K562 (cell line): ENCODE results near the gene PYGO2. TPM values are rescaled to one million over a fixed set of nuclear protein-coding genes. Genes with fewer than 3 reads are reported as not detected.

Experiments
- ATAC-seq: fragments of 200-7000 bp; cut with Tn5 transposase; 3 replicates; pipeline ENCODE4 v1.9.1; 2020; ENCODE audit warnings: moderate library complexity
- BruUV-seq: library from RNA; stranded (reverse); fragments of 400-500 nt; replicated peaks from 2 replicates; lab custom pipeline; 2021; lab: Mats Ljungman, UMichigan
- CTCF ChIA-PET: fragments of 300-600 bp; formaldehyde crosslinking; extraction: SDS; loops from one replicate; lab custom pipeline; 2021; ENCODE audit warnings: low intra/inter-chr PET ratio; lab: Yijun Ruan, JAX
- POLR2A ChIA-PET: fragments of 300-600, 350-650 bp; sonication (Branson Sonifier 250); formaldehyde crosslinking; extraction: SDS; loops from one replicate; lab custom pipeline; 2021; ENCODE audit warnings: antibody characterized with exemption, inconsistent platforms; lab: Yijun Ruan, JAX
- DNase-seq, 4 experiments: peaks; one replicate each; pipeline versions ENCODE4 v3.0.0 to v3.0.0-alpha.2; 2011 to 2018; ENCODE audit warnings: low spot score in 3 of 4, mixed read lengths in 3 of 4; ENCODE audit errors: extremely low read depth in 1 of 4
- FAIRE-seq: peaks from 2 replicates; lab custom pipeline; 2011; peaks lifted over from hg19 to GRCh38; lab: Jason Lieb, UNC
- H2AFZ ChIP-seq: 2 replicates; pipeline ENCODE4 v1.6.0; 2011; ENCODE audit warnings: low read depth, low read length, control low read depth, inconsistent platforms
- H3K27ac ChIP-seq: fragments of 200-600 bp; 3 replicates; pipeline ENCODE4 v1.8.0; 2011; ENCODE audit warnings: low read depth, mild to moderate bottlenecking, control low read depth, inconsistent platforms, low read length, moderate library complexity, mixed read lengths; ENCODE audit errors: extremely low read depth
- H3K27me3 ChIP-seq, 2 experiments: fragments of 300-600 bp in 1 of 2; 2 replicates in 1 of 2; 3 replicates in 1 of 2; pipeline versions ENCODE4 v1.6.0 to v1.8.0; 2011; ENCODE audit warnings: inconsistent platforms in 2 of 2, low read length in 2 of 2, mild to moderate bottlenecking in 1 of 2, mixed read lengths in 1 of 2, moderate library complexity in 1 of 2; ENCODE audit not compliant: control insufficient read depth in 2 of 2, insufficient read depth in 2 of 2
- H3K36me3 ChIP-seq: fragments of 300-600 bp; 3 replicates; pipeline ENCODE4 v1.8.0; 2011; ENCODE audit warnings: mild to moderate bottlenecking, low read length, inconsistent platforms; ENCODE audit not compliant: control insufficient read depth, insufficient read depth
- H3K4me1 ChIP-seq, 2 experiments: fragments of 200-600 bp in 1 of 2; replicated peaks in 1 of 2; 2 replicates in 1 of 2; 3 replicates in 1 of 2; pipeline versions ENCODE4 v1.5.1 to v1.8.0; 2011; ENCODE audit warnings: inconsistent platforms in 2 of 2, low read length in 2 of 2, mild to moderate bottlenecking in 1 of 2, mixed read lengths in 1 of 2, moderate library complexity in 1 of 2; ENCODE audit not compliant: control insufficient read depth in 2 of 2, insufficient read depth in 2 of 2
- H3K4me2 ChIP-seq: 2 replicates; pipeline ENCODE4 v1.6.1; 2011; ENCODE audit warnings: low read length, control low read depth, inconsistent platforms, mixed read lengths; ENCODE audit not compliant: insufficient read depth
- H3K4me3 ChIP-seq: fragments of 200-600 bp; sonication (generic), shearing (Covaris generic); 2 replicates; pipeline ENCODE4 v1.5.1; 2016; ENCODE audit warnings: control low read depth, inconsistent platforms
- H3K79me2 ChIP-seq: fragments of 200-600 bp; 3 replicates; pipeline ENCODE4 v1.8.0; 2011; ENCODE audit warnings: low read length, inconsistent platforms; ENCODE audit not compliant: control insufficient read depth, insufficient read depth
- H3K9ac ChIP-seq, 2 experiments: 2 replicates each; pipeline versions ENCODE4 v1.6.0 to v1.6.1; 2011; ENCODE audit warnings: low read depth in 2 of 2, low read length in 2 of 2, control low read depth in 1 of 2, inconsistent platforms in 1 of 2, mild to moderate bottlenecking in 1 of 2, mixed read lengths in 1 of 2; ENCODE audit not compliant: insufficient read depth in 1 of 2
- H3K9me1 ChIP-seq: one replicate; pipeline ENCODE4 v1.6.0; 2011; ENCODE audit warnings: inconsistent platforms, mild to moderate bottlenecking, low read length, moderate library complexity; ENCODE audit not compliant: control insufficient read depth, insufficient read depth
- H3K9me3 ChIP-seq: replicated peaks from 2 replicates; pipeline ENCODE4 v1.5.1; 2011; ENCODE audit warnings: low read depth, low read length, inconsistent platforms; ENCODE audit not compliant: control insufficient read depth, insufficient read depth
- H4K20me1 ChIP-seq: replicated peaks from 2 replicates; pipeline ENCODE4 v1.6.1; 2011; ENCODE audit warnings: low read length, inconsistent platforms, mixed read lengths; ENCODE audit not compliant: control insufficient read depth, insufficient read depth
- CBFA2T3 ChIP-seq: fragments of 450-650 bp; IDR thresholded peaks from 2 replicates; pipeline ENCODE4 v1.6.1; 2017
- HDAC3 ChIP-seq: fragments of 450-650 bp; IDR thresholded peaks from 2 replicates; pipeline ENCODE4 v1.6.1; 2018; ENCODE audit warnings: borderline replicate concordance, mild to moderate bottlenecking, moderate library complexity; ENCODE audit not compliant: partially characterized antibody
- HDAC8 ChIP-seq: fragments of 450-650 bp; IDR thresholded peaks from 2 replicates; pipeline ENCODE4 v1.6.1; 2016; ENCODE audit warnings: mild to moderate bottlenecking, missing genetic modification characterization, moderate library complexity, missing compliant biosample characterization
- KAT7 ChIP-seq: sonication (generic); formaldehyde crosslinking; IDR thresholded peaks from 2 replicates; pipeline ENCODE4 v1.8.0; 2022; ENCODE audit warnings: missing genetic modification reagents, mild to moderate bottlenecking, borderline replicate concordance
- NFIC ChIP-seq: fragments of 450-650 bp; IDR thresholded peaks from 2 replicates; pipeline ENCODE4 v1.6.1; 2017; ENCODE audit warnings: mild to moderate bottlenecking, inconsistent platforms
- POLR2G ChIP-seq: fragments of 200-400 bp; formaldehyde crosslinking; IDR thresholded peaks from 2 replicates; pipeline ENCODE4 v1.6.1; 2017; ENCODE audit warnings: low read depth, mild to moderate bottlenecking, antibody characterized with exemption, low read length, moderate library complexity
- RBM17 ChIP-seq: fragments of 200-400 bp; formaldehyde crosslinking; IDR thresholded peaks from 2 replicates; pipeline ENCODE4 v1.6.1; 2017; ENCODE audit warnings: low read depth, mild to moderate bottlenecking, low read length, borderline replicate concordance
- ZNF384 ChIP-seq: IDR thresholded peaks from 2 replicates; pipeline ENCODE4 v1.6.1; 2012; ENCODE audit warnings: low read depth, low read length, improper control_type of control experiment
- ZNF57 ChIP-seq: fragments of 450-650 bp; formaldehyde crosslinking; IDR thresholded peaks from 2 replicates; pipeline ENCODE4 v1.4.0; 2020; ENCODE audit warnings: mild to moderate bottlenecking, moderate library complexity
- WGBS: fragments of 100-300 bp; shearing (Covaris generic); methylation state at CpG from one replicate; pipeline ENCODE4 v1.1.6; 2016; ENCODE audit warnings: low coverage, mixed read lengths; ENCODE audit not compliant: insufficient coverage; ENCODE audit errors: missing lambda C conversion rate; 5-methylcytosine and 5-hydroxymethylcytosine counted together
- in situ Hi-C: fragments of 300-500 bp; cut with MboI; formaldehyde crosslinking; loops from 4 replicates; pipeline ENCODE4 v1.15.0; 2018; ENCODE audit warnings: inconsistent platforms, mixed read lengths
- intact Hi-C: fragments of 100-400 bp; cut with micrococcal nuclease; formaldehyde crosslinking; loops from 2 replicates; pipeline ENCODE4 v1.14.2; 2022
- polyA plus RNA-seq, 8 experiments: library from polyadenylated mRNA; depleted of rRNA in 4 of 8; stranded (reverse) in 5 of 8; unstranded in 3 of 8; fragments of >200 nt; fragmentation: Nextera tagmentation in 2 of 8; fragmentation: Illumina TruSeq in 1 of 8; extraction: Ambion mirVana in 2 of 8; extraction: Trizol in 1 of 8; gene quantifications; 2 replicates each; pipeline versions ENCODE4 v1.2.1 to v1.2.3, GENCODE V29; 2011 to 2014; ENCODE audit warnings: inconsistent platforms in 1 of 8, missing spikeins in 1 of 8
- total RNA-seq, 7 experiments: library from RNA; depleted of rRNA in 6 of 7; stranded (reverse); fragments of >200 nt in 6 of 7; fragmentation: Illumina TruSeq in 2 of 7; extraction: Trizol in 2 of 7; gene quantifications; 2 replicates each; pipeline versions ENCODE4 v1.2.1 to v1.2.3, GENCODE V29; 2011 to 2021; ENCODE audit warnings: low replicate concordance in 1 of 7
- TF ChIP-seq, protein P1 (sequence below): IDR thresholded peaks from 3 replicates; pipeline ENCODE4 v1.6.1; 2011; ENCODE audit warnings: borderline replicate concordance, mild to moderate bottlenecking, moderate library complexity; ENCODE audit not compliant: insufficient read length; ENCODE audit errors: extremely low read depth
- TF ChIP-seq, protein P2 (sequence below): fragments of 450-650 bp; formaldehyde crosslinking; IDR thresholded peaks from 2 replicates; pipeline ENCODE4 v1.4.0; 2022; ENCODE audit warnings: missing genetic modification characterization

PYGO2 gene
- total and polyA plus RNA-seq, 9 of the 15 experiments (the other 6 are each of a cell fraction or from before 2014, with no cell fraction given), result 8.3 to 36.2 (median 18.2) TPM

DNA sequence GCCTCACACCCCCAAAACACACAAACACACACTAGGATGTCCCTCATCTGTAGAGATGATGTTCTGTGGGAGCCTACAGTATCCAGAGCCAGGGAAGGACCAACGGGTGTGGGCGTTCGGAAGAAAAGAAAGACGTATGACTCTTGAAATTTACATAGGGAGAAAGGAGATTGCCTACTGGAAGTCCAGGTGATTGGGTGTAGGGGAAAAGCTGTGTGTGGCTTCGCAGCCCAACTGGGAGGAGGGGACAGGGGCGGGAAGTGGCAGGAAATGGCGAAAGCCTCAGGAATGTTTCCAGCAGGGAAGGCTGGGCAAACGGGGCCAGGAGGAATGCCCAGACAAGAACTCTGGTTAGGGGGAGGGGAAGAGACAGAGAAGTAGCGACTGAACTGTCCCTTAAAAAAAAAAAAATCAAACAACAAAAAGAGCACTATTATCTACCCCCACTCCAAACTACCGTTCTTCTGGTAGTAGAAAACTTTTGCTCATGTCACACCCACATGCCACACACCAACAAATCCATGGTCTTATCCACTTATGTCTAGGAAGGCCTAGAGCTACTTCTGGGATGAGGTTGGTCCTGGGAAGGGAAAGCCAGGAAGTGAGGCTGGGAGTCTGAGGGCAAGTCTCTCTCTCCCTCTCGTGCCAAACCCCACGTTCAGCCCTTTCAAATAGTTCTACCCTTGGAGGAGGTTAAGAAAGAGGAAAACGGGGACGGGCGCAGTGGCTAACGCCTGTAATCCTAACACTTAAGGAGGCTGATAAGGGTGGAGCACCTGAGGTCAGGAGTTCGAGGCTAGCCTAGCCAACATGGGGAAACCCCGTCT lies 11.1 kb upstream of the PYGO2 start (continued):
- TF ChIP-seq, protein P1, sequence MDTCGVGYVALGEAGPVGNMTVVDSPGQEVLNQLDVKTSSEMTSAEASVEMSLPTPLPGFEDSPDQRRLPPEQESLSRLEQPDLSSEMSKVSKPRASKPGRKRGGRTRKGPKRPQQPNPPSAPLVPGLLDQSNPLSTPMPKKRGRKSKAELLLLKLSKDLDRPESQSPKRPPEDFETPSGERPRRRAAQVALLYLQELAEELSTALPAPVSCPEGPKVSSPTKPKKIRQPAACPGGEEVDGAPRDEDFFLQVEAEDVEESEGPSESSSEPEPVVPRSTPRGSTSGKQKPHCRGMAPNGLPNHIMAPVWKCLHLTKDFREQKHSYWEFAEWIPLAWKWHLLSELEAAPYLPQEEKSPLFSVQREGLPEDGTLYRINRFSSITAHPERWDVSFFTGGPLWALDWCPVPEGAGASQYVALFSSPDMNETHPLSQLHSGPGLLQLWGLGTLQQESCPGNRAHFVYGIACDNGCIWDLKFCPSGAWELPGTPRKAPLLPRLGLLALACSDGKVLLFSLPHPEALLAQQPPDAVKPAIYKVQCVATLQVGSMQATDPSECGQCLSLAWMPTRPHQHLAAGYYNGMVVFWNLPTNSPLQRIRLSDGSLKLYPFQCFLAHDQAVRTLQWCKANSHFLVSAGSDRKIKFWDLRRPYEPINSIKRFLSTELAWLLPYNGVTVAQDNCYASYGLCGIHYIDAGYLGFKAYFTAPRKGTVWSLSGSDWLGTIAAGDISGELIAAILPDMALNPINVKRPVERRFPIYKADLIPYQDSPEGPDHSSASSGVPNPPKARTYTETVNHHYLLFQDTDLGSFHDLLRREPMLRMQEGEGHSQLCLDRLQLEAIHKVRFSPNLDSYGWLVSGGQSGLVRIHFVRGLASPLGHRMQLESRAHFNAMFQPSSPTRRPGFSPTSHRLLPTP, result peak; percentile 17
- TF ChIP-seq CBFA2T3 (no peak), ZNF57 (CRISPR knock-in tag) (no peak)

DNA sequence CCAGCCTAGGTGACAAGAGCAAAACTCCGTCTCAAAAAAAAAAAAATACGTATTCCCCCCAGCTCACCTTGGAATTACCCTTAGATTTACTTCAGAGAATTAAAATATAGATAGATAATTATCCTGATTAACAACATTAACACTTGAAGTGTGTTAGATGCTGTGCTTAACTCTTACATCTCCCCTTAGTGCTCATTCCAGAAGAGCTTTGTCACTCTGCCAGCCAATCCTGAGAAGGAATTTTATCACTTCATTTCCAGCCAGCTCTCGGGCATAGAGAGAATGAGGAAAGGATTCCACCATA lies 10.6 kb upstream of the PYGO2 start:
- H3K9me1 ChIP-seq, result no peaks in the 10 kb centered on the region
- intact Hi-C loops, result loop anchor here (5.0 kb wide), 1 partner anchor 90 kb away; the partner anchor contains the start of gene EFNA4
- FAIRE-seq (no peak), DNase-seq (no peak), ATAC-seq (no peak)
- BruUV-seq, result no TSS peak
- peaks cover 66% of the 10 kb centered on the region for H3K79me2 ChIP-seq
- ChIA-PET POLR2A (interaction anchor here (0.6 to 8.3 kb wide), 8 partner anchors 10 to 86 kb away, joined by 3 to 80 read pairs (median 10); partner anchors contain the start of genes FLAD1, LENEP, PBXIP1 and PYGO2), CTCF (no interaction called here)
- H3K27ac ChIP-seq, result peak overlapping the region; percentile 99
- no peaks in the 10 kb centered on the region; a peak in 1 of 5 replicates for H3K27me3 ChIP-seq
- peak overlapping the region; percentile 22; the same call in 1 of the 2 replicates for H2AFZ ChIP-seq
- H3K4me2 ChIP-seq, result peak overlapping the region; percentile 96
- no peaks in the 10 kb centered on the region for H3K9me3 ChIP-seq
- peak overlapping the region; percentile 66; the same call in 1 of the 2 replicates for H3K4me3 ChIP-seq
- H3K9ac ChIP-seq, result peak overlapping the region; percentile 82 to 97; a peak in 3 of 4 replicates
- H3K4me1 ChIP-seq, result peaks cover 42 to 51% of the 10 kb centered on the region in 2 experiments
- no peaks in the 10 kb centered on the region for H4K20me1 ChIP-seq
- TF ChIP-seq HDAC8 (tag), result no peak
- TF ChIP-seq RBM17, result no peak
- TF ChIP-seq, protein P2, sequence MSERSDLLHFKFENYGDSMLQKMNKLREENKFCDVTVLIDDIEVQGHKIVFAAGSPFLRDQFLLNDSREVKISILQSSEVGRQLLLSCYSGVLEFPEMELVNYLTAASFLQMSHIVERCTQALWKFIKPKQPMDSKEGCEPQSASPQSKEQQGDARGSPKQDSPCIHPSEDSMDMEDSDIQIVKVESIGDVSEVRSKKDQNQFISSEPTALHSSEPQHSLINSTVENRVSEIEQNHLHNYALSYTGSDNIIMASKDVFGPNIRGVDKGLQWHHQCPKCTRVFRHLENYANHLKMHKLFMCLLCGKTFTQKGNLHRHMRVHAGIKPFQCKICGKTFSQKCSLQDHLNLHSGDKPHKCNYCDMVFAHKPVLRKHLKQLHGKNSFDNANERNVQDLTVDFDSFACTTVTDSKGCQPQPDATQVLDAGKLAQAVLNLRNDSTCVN (CRISPR knock-in tag), result no peak
- no peak for TF ChIP-seq POLR2G
- TF ChIP-seq KAT7 (CRISPR knock-in tag), result no peak
- 0 out of 2 replicates have a peak, but pooled peaks have one; percentile 32 for TF ChIP-seq NFIC
- no peak for TF ChIP-seq HDAC3
- TF ChIP-seq ZNF384, result no peak
- 54% methylated on average over 3 of the region's 3 CpGs for WGBS
- in situ Hi-C loops, result no loop called here
- H3K36me3 ChIP-seq, result peaks cover 37% of the 10 kb centered on the region
